ENCODE results near the gene TSR3. TPM values are rescaled to one million over a fixed set of nuclear protein-coding genes. Genes with fewer than 3 reads are reported as not detected.
A peak's percentile ranks its signal among the peaks of the same experiment; 100 is the strongest.

Gene TSR3
- 100 to 1,000 TPM in 3 of 9 donors, 10 to 100 TPM in 6; 49.8 to 258 (median 75.0) TPM for total RNA-seq
- 10 to 100 TPM; 13.7 to 42.8 (median 39.2) TPM for polyA plus RNA-seq
- long read RNA-seq, donor 1, transcript TSR3-201 (6 exons, 1,243 nt) = major isoform, 48 of 48 reads
- long read RNA-seq, donor 1, partial matches to known transcripts = 0 of 48 reads
- long read RNA-seq, donor 1, other reads (novel, unspliced or antisense) = 0 of 48 reads
- long read RNA-seq, donor 2, transcript TSR3-201 (6 exons, 1,243 nt) = major isoform, 25 of 44 reads
- long read RNA-seq, donor 2, partial matches to known transcripts = 19 of 44 reads
- long read RNA-seq, donor 2, other reads (novel, unspliced or antisense) = 0 of 44 reads
- long read RNA-seq, donor 3, transcript TSR3-201 (6 exons, 1,243 nt) = major isoform, 17 of 23 reads
- long read RNA-seq, donor 3, partial matches to known transcripts = 6 of 23 reads
- long read RNA-seq, donor 3, other reads (novel, unspliced or antisense) = 0 of 23 reads
- long read RNA-seq, donor 4, partial matches to known transcripts = 3 of 4 reads
- long read RNA-seq, donor 4, other reads (novel, unspliced or antisense) = 0 of 4 reads
- long read RNA-seq, donor 5, transcript TSR3-201 (6 exons, 1,243 nt) = major isoform, 146 of 169 reads
- long read RNA-seq, donor 5, partial matches to known transcripts = 5 of 169 reads
- long read RNA-seq, donor 5, other reads (novel, unspliced or antisense) = 18 of 169 reads
- long read RNA-seq, donor 6, partial matches to known transcripts = 1 of 1 reads
- long read RNA-seq, donor 6, other reads (novel, unspliced or antisense) = 0 of 1 reads
- long read RNA-seq, donor 7, transcript TSR3-201 (6 exons, 1,243 nt) = major isoform, 32 of 32 reads
- long read RNA-seq, donor 7, partial matches to known transcripts = 0 of 32 reads
- long read RNA-seq, donor 7, other reads (novel, unspliced or antisense) = 0 of 32 reads
- long read RNA-seq, donor 8, transcript TSR3-201 (6 exons, 1,243 nt) = major isoform, 44 of 49 reads
- long read RNA-seq, donor 8, partial matches to known transcripts = 5 of 49 reads
- long read RNA-seq, donor 8, other reads (novel, unspliced or antisense) = 0 of 49 reads
- long read RNA-seq, donor 9, transcript TSR3-201 (6 exons, 1,243 nt) = major isoform, 12 of 12 reads
- long read RNA-seq, donor 9, partial matches to known transcripts = 0 of 12 reads
- long read RNA-seq, donor 9, other reads (novel, unspliced or antisense) = 0 of 12 reads
- long read RNA-seq, donor 10, transcript TSR3-201 (6 exons, 1,243 nt) = major isoform, 40 of 46 reads
- long read RNA-seq, donor 10, partial matches to known transcripts = 6 of 46 reads
- long read RNA-seq, donor 10, other reads (novel, unspliced or antisense) = 0 of 46 reads

GRCh38 chr16:1351582-1352362 lies at the start of gene TSR3, which contains the start of gene GNPTG:
TSR3 (minus strand) TSS chr16:1351878; CDS start chr16:1351804, 74 bp downstream.
GNPTG (plus strand) TSS chr16:1351931; CDS start chr16:1351966, 35 bp downstream.
- 0 to 2% (median 0%) methylated on average over 11 to 98 of the region's 98 CpGs for WGBS, 4 donors
- intact Hi-C loops (cut with DNase I) = loop anchor here in 1 of 2 donors (5.0 kb wide), 1 partner anchor 39 kb away; no protein-coding TSS in a partner anchor
- H3K27ac ChIP-seq = peak within 1 kb of the TSS in 4 of 5 donors; percentile 1 to 85 (median 68)

GRCh38 chr16:1401061-1401757 lies 49.5 kb upstream of the TSR3 start:
- TF ChIP-seq CTCF (IDR thresholded peaks at IDR 0.05) = no peak
- no peak for TF ChIP-seq POLR2A (IDR thresholded peaks at IDR 0.05)
- Histone ChIP-seq H3K4me3 (no peak overlapping the region), H3K36me3 (replicated peaks in 1 of 2) (peaks cover 0 to 53% of the 10 kb centered on the region in 2 donors), H3K9me3 (replicated peaks in 1 of 3) (no peaks in the 10 kb centered on the region), H3K27ac (no peak overlapping the region), H3K27me3 (no peaks in the 10 kb centered on the region), H3K4me1 (replicated peaks in 1 of 2) (no peaks in the 10 kb centered on the region)
- 76 to 92% (median 90%) methylated on average over 2 to 29 of the region's 29 CpGs for WGBS, 4 donors
- intact Hi-C loops (cut with DNase I) = loop anchor here in 1 of 2 donors (10.0 kb wide), 1 partner anchor 86 kb away; no protein-coding TSS in a partner anchor
- DNase-seq = no peak

More at GRCh38 chr16:1351582-1352362, at the start of gene TSR3, which contains the start of gene GNPTG:
- TF ChIP-seq POLR2A (IDR thresholded peaks at IDR 0.05) = peak; percentile 73 to 83
- TF ChIP-seq CTCF (IDR thresholded peaks at IDR 0.05) = no peak
- peaks cover 0 to 32% of the 10 kb centered on the region in 2 donors for H3K36me3 ChIP-seq (replicated peaks in 1 of 2)
- H3K4me3 ChIP-seq = peak within 1 kb of the TSS; percentile 42 to 90 (median 66)
- H3K4me1 ChIP-seq (replicated peaks in 1 of 2) = peaks cover 30 to 48% of the 10 kb centered on the region in 2 donors
- H3K9me3 ChIP-seq (replicated peaks in 1 of 3) = no peaks in the 10 kb centered on the region
- no peaks in the 10 kb centered on the region for H3K27me3 ChIP-seq
- peak; percentile 80 to 89 (median 85) for DNase-seq

- H3K36me3 ChIP-seq (replicated peaks in 1 of 2) = peaks cover 0 to 60% of the 10 kb centered on the region in 2 donors
These were observed 47.3 kb upstream of the TSR3 start for GRCh38 chr16:1398826-1399581.

More at GRCh38 chr16:1398826-1399581, 47.3 kb upstream of the TSR3 start:
- Histone ChIP-seq H3K27ac (no peak overlapping the region), H3K4me3 (no peak overlapping the region), H3K9me3 (replicated peaks in 1 of 3) (no peaks in the 10 kb centered on the region), H3K27me3 (no peaks in the 10 kb centered on the region), H3K4me1 (replicated peaks in 1 of 2) (no peaks in the 10 kb centered on the region)
- DNase-seq = no peak
- 92 to 96% (median 93%) methylated on average over 10 to 38 of the region's 38 CpGs for WGBS, 4 donors
- intact Hi-C loops (cut with DNase I) = no loop called here
- TF ChIP-seq POLR2A (IDR thresholded peaks at IDR 0.05) (no peak), CTCF (IDR thresholded peaks at IDR 0.05) (no peak)

Measured in adrenal gland (tissue), 19 donors.